IMR-90 (cell line): ENCODE results near the gene DNAJC7. TPM values are rescaled to one million over a fixed set of nuclear protein-coding genes. Genes with fewer than 3 reads are reported as not detected.

ENCODE experiments used
- ATAC-seq: fragments of 200-7000 bp; cut with Tn5 transposase; 2 replicates; pipeline ENCODE4 v1.9.1; 2020; ENCODE audit warnings: low read depth, mild to moderate bottlenecking, moderate library complexity
- BruUV-seq: library from RNA; stranded (reverse); fragments of 400-500 nt; replicated peaks from 2 replicates; lab custom pipeline; 2021; lab: Mats Ljungman, UMichigan
- CTCF ChIA-PET: fragments of 300-600 bp; formaldehyde crosslinking; extraction: SDS; loops from one replicate; lab custom pipeline; 2021; ENCODE audit warnings: antibody characterized with exemption; lab: Yijun Ruan, JAX
- POLR2A ChIA-PET: fragments of 300-600 bp; sonication (Branson Sonifier 250); formaldehyde crosslinking; loops from one replicate; lab custom pipeline; 2022; ENCODE audit warnings: antibody characterized with exemption; ENCODE audit not compliant: unreplicated experiment; lab: Charles Lee
- DNase-seq: peaks from one replicate; pipeline ENCODE4 v3.0.0; 2013
- H2AFZ ChIP-seq: replicated peaks from 2 replicates; pipeline ENCODE3; 2013; ENCODE audit warnings: low read length, mild to moderate bottlenecking; ENCODE audit not compliant: poor library complexity
- H2AK5ac ChIP-seq: 2 replicates; pipeline ENCODE4 v1.6.1; 2013; ENCODE audit warnings: low read depth, low read length, inconsistent platforms
- H2AK9ac ChIP-seq: replicated peaks from 2 replicates; pipeline ENCODE3; 2013; ENCODE audit warnings: mild to moderate bottlenecking, low read depth, low read length, moderate library complexity; ENCODE audit not compliant: poor library complexity
- H2BK120ac ChIP-seq: 2 replicates; pipeline ENCODE4 v1.6.1; 2013; ENCODE audit warnings: low read depth, low read length, inconsistent platforms
- H2BK15ac ChIP-seq: 3 replicates; pipeline ENCODE4 v1.6.1; 2013; ENCODE audit warnings: low read depth, low read length, inconsistent platforms
- H2BK20ac ChIP-seq: 2 replicates; pipeline ENCODE4 v1.6.1; 2013; ENCODE audit warnings: low read depth, mild to moderate bottlenecking, inconsistent platforms, low read length, moderate library complexity
- H2BK5ac ChIP-seq: 2 replicates; pipeline ENCODE4 v1.6.1; 2013; ENCODE audit warnings: mild to moderate bottlenecking, low read depth, low read length, inconsistent platforms; ENCODE audit not compliant: poor library complexity, severe bottlenecking
- H3K14ac ChIP-seq: replicated peaks from 2 replicates; pipeline ENCODE4 v1.6.1; 2013; ENCODE audit warnings: low read depth, low read length, inconsistent platforms
- H3K18ac ChIP-seq: 2 replicates; pipeline ENCODE4 v1.6.1; 2013; ENCODE audit warnings: low read depth, low read length, control low read depth
- H3K23ac ChIP-seq: 2 replicates; pipeline ENCODE4 v1.6.1; 2013; ENCODE audit warnings: low read depth, low read length, inconsistent platforms
- H3K27ac ChIP-seq: 2 replicates; pipeline ENCODE4 v1.5.1; 2013; ENCODE audit warnings: mild to moderate bottlenecking, control low read depth, low read length; ENCODE audit not compliant: insufficient read depth
- H3K27me3 ChIP-seq: 2 replicates; pipeline ENCODE4 v1.6.1; 2013; ENCODE audit warnings: low read length; ENCODE audit not compliant: control insufficient read depth, insufficient read depth
- H3K36me3 ChIP-seq: 2 replicates; pipeline ENCODE4 v1.6.1; 2013; ENCODE audit warnings: low read length, mixed read lengths; ENCODE audit not compliant: control insufficient read depth, insufficient read depth
- H3K4ac ChIP-seq: 2 replicates; pipeline ENCODE4 v1.6.1; 2013; ENCODE audit warnings: low read depth, low read length, inconsistent platforms
- H3K4me1 ChIP-seq: 2 replicates; pipeline ENCODE4 v1.6.1; 2013; ENCODE audit warnings: low read length, mixed read lengths; ENCODE audit not compliant: control insufficient read depth, insufficient read depth
- H3K4me2 ChIP-seq: 2 replicates; pipeline ENCODE4 v1.6.1; 2013; ENCODE audit warnings: low read depth, mild to moderate bottlenecking, control low read depth, low read length, moderate library complexity
- H3K4me3 ChIP-seq: 2 replicates; pipeline ENCODE4 v1.5.1; 2013; ENCODE audit warnings: low read depth, mild to moderate bottlenecking, control low read depth, low read length, moderate library complexity; ENCODE audit not compliant: insufficient read depth
- H3K56ac ChIP-seq: 2 replicates; pipeline ENCODE4 v1.6.1; 2013; ENCODE audit warnings: low read length, inconsistent platforms; ENCODE audit not compliant: insufficient read depth; ENCODE audit errors: extremely low read depth
- H3K79me1 ChIP-seq, 2 experiments: 2 replicates each; pipeline ENCODE4 v1.6.1; 2013; ENCODE audit warnings: low read length in 2 of 2, inconsistent platforms in 1 of 2, low read depth in 1 of 2
- H3K9ac ChIP-seq: 2 replicates; pipeline ENCODE4 v1.6.1; 2013; ENCODE audit warnings: low read depth, low read length, control low read depth
- H3K9me1 ChIP-seq: 2 replicates; pipeline ENCODE4 v1.6.1; 2013; ENCODE audit warnings: low read length, inconsistent platforms; ENCODE audit not compliant: insufficient read depth
- H3K9me3 ChIP-seq: 2 replicates; pipeline ENCODE4 v1.6.1; 2013; ENCODE audit warnings: low read length; ENCODE audit not compliant: control insufficient read depth, insufficient read depth
- H4K20me1 ChIP-seq: 2 replicates; pipeline ENCODE4 v1.6.1; 2013; ENCODE audit warnings: low read length, inconsistent platforms; ENCODE audit not compliant: insufficient read depth
- H4K5ac ChIP-seq: 2 replicates; pipeline ENCODE4 v1.6.1; 2013; ENCODE audit warnings: mild to moderate bottlenecking, low read depth, low read length, control low read depth
- H4K8ac ChIP-seq, 2 experiments: 2 replicates each; pipeline ENCODE4 v1.6.1; 2013; ENCODE audit warnings: low read depth in 2 of 2, low read length in 2 of 2, control low read depth in 1 of 2, inconsistent platforms in 1 of 2
- H4K91ac ChIP-seq: 2 replicates; pipeline ENCODE4 v1.6.1; 2013; ENCODE audit warnings: low read depth, low read length, inconsistent platforms; ENCODE audit not compliant: insufficient read depth
- BHLHE40 ChIP-seq: fragments of 150-350 bp; IDR thresholded peaks from 2 replicates; pipeline ENCODE4 v1.6.1; 2016; ENCODE audit warnings: mild to moderate bottlenecking, low read depth, low read length
- FOS ChIP-seq: fragments of 150-350 bp; IDR thresholded peaks from 2 replicates; pipeline ENCODE4 v1.6.1; 2016; ENCODE audit warnings: low read depth, low read length
- MAFK ChIP-seq: IDR thresholded peaks from 2 replicates; pipeline ENCODE4 v1.6.1; 2012; ENCODE audit warnings: low read depth, low read length, improper control_type of control experiment
- MAZ ChIP-seq: IDR thresholded peaks from 2 replicates; pipeline ENCODE4 v1.6.1; 2012; ENCODE audit warnings: low read depth, mild to moderate bottlenecking, low read length, improper control_type of control experiment, moderate library complexity, borderline replicate concordance
- RFX5 ChIP-seq: IDR thresholded peaks from 2 replicates; pipeline ENCODE4 v1.8.0; 2012; ENCODE audit warnings: low read depth, mild to moderate bottlenecking, low read length, moderate library complexity
- USF2 ChIP-seq: fragments of 150-350 bp; IDR thresholded peaks from 2 replicates; pipeline ENCODE4 v1.6.1; 2017; ENCODE audit warnings: mild to moderate bottlenecking, antibody characterized with exemption, low read length, low read depth
- WGBS, 2 experiments: methylation state at CpG; one replicate each; pipeline versions ENCODE4 v1.1.5 to v1.1.7; 2013; ENCODE audit warnings: missing lambda C conversion rate in 2 of 2; ENCODE audit not compliant: insufficient read length in 1 of 2; ENCODE audit errors: extremely low coverage in 2 of 2; 5-methylcytosine and 5-hydroxymethylcytosine counted together
- dilution Hi-C: fragments of 300-500 bp; cut with HindIII; formaldehyde crosslinking; loops from one replicate; pipeline ENCODE4 v1.14.3; 2018; ENCODE audit warnings: low sequenced_read_pairs; ENCODE audit not compliant: unreplicated experiment
- in situ Hi-C: fragments of 300-500 bp; cut with MboI; formaldehyde crosslinking; loops from 3 replicates; pipeline ENCODE4 v1.14.3; 2019; ENCODE audit warnings: low sequenced_read_pairs, inconsistent platforms, mixed read lengths
- intact Hi-C: fragments of 100-400 bp; cut with micrococcal nuclease; formaldehyde crosslinking; loops from 2 replicates; pipeline ENCODE4 v1.10.0; 2022
- polyA plus RNA-seq, 3 experiments: library from polyadenylated mRNA; depleted of rRNA; stranded (reverse); fragments of >200 nt; gene quantifications; 2 replicates each; pipeline ENCODE4 v1.2.3, GENCODE V29; 2012; ENCODE audit warnings: low replicate concordance in 1 of 3
- total RNA-seq: library from RNA; depleted of rRNA; stranded (reverse); fragments of >200 nt; gene quantifications from 2 replicates; pipeline ENCODE4 v1.2.3, GENCODE V29; 2012

DNAJC7 gene
- total and polyA plus RNA-seq, 2 of the 4 experiments (the other 2 are of a cell fraction), result 49.3 to 71.7 TPM

- intact Hi-C loops, result no loop called here
- H2BK5ac ChIP-seq, result no peak overlapping the region
- no peaks in the 10 kb centered on the region for H3K27me3 ChIP-seq
- no peak overlapping the region for H2BK120ac ChIP-seq
- no peak for DNase-seq
- H3K23ac ChIP-seq, result no peak overlapping the region
- H3K27ac ChIP-seq, result no peak overlapping the region
- H3K4me2 ChIP-seq, result no peak overlapping the region
- no peak overlapping the region for H2BK15ac ChIP-seq
- no peak overlapping the region for H3K9ac ChIP-seq
- H3K79me1 ChIP-seq, result no peaks in the 10 kb centered on the region
- no peak overlapping the region for H2BK20ac ChIP-seq
- H4K91ac ChIP-seq, result no peak overlapping the region
- H3K56ac ChIP-seq, result no peak overlapping the region
- no peaks in the 10 kb centered on the region for H3K36me3 ChIP-seq
- in situ Hi-C loops, result no loop called here
- ChIA-PET POLR2A (no interaction called here), CTCF (interaction anchor here (0.6 kb wide), 1 partner anchor 323 kb away, joined by 3 read pairs; no protein-coding TSS in a partner anchor)
- H2AFZ ChIP-seq, result no peak overlapping the region
- TF ChIP-seq BHLHE40, result no peak
- no peak for TF ChIP-seq FOS
- no peak for TF ChIP-seq RFX5
- TF ChIP-seq MAZ, result no peak
- TF ChIP-seq USF2, result no peak
- no peak for TF ChIP-seq MAFK
- no peak for ATAC-seq
- no peaks in the 10 kb centered on the region for H3K9me1 ChIP-seq
- H4K5ac ChIP-seq, result no peak overlapping the region
- no peak overlapping the region for H3K4me3 ChIP-seq
- H2AK9ac ChIP-seq, result no peak overlapping the region
- H3K4me1 ChIP-seq, result peaks cover 12% of the 10 kb centered on the region
- H3K4ac ChIP-seq, result no peak overlapping the region
- H3K18ac ChIP-seq, result no peak overlapping the region
- H4K20me1 ChIP-seq, result no peaks in the 10 kb centered on the region
- WGBS, 2 experiments, result no CpG with 5 or more reads among the region's 6 CpGs
- peak overlapping the region; percentile 16; the same call in 1 of the 2 replicates for H2AK5ac ChIP-seq
- dilution Hi-C loops, result no loop called here
- H3K9me3 ChIP-seq, result no peaks in the 10 kb centered on the region
- BruUV-seq, result no TSS peak
- H4K8ac ChIP-seq, result no peak overlapping the region
- H3K14ac ChIP-seq, result 0 out of 2 replicates have a peak overlapping the region, but pooled peaks have one; percentile 21
Measured at GRCh38 chr17:41956522-41956921, 60.7 kb downstream of the DNAJC7 start.
